HepG2 (cell line): ENCODE results near the gene DHRS1. TPM values are rescaled to one million over a fixed set of nuclear protein-coding genes. Genes with fewer than 3 reads are reported as not detected.
A peak's percentile ranks its signal among the peaks of the same experiment; 100 is the strongest.

ENCODE experiments used
- ATAC-seq: fragments of 200-7000 bp; cut with Tn5 transposase; 3 replicates; pipeline ENCODE4 v1.9.1; 2020; ENCODE audit warnings: mild to moderate bottlenecking, moderate library complexity
- BruUV-seq: library from RNA; stranded (reverse); fragments of 400-500 nt; replicated peaks from 2 replicates; lab custom pipeline; 2021; lab: Mats Ljungman, UMichigan
- CTCF ChIA-PET: fragments of 300-600 bp; formaldehyde crosslinking; extraction: SDS; loops from one replicate; lab custom pipeline; 2021; ENCODE audit warnings: low total read pairs, inconsistent platforms, low intra/inter-chr PET ratio; lab: Yijun Ruan, JAX
- POLR2A ChIA-PET: fragments of 350-600 bp; sonication (Branson Sonifier 250); formaldehyde crosslinking; loops from one replicate; lab custom pipeline; 2020; ENCODE audit warnings: antibody characterized with exemption, inconsistent platforms; lab: Yijun Ruan, JAX
- DNase-seq: peaks from one replicate; pipeline ENCODE4 v3.0.0-alpha.2; 2015; ENCODE audit warnings: low spot score
- FAIRE-seq: peaks from 3 replicates; lab custom pipeline; 2011; peaks lifted over from hg19 to GRCh38; lab: Jason Lieb, UNC
- H2AFZ ChIP-seq: one replicate; pipeline ENCODE4 v1.6.1; 2011; ENCODE audit warnings: low read length, inconsistent platforms
- H3K27ac ChIP-seq: fragments of 300-600 bp; 3 replicates; pipeline ENCODE4 v1.8.0; 2011; ENCODE audit warnings: mixed run types, mild to moderate bottlenecking, mixed read lengths, low read length, inconsistent platforms; ENCODE audit not compliant: insufficient read depth; ENCODE audit errors: extremely low read length
- H3K27me3 ChIP-seq, 2 experiments: fragments of 200-600 bp in 1 of 2; 2 replicates in 1 of 2; 3 replicates in 1 of 2; pipeline versions ENCODE4 v1.6.0 to v1.8.0; 2011; ENCODE audit warnings: low read length in 2 of 2, mild to moderate bottlenecking in 2 of 2, moderate library complexity in 2 of 2, inconsistent platforms in 1 of 2; ENCODE audit not compliant: insufficient read depth in 2 of 2, control insufficient read depth in 1 of 2
- H3K36me3 ChIP-seq, 2 experiments: fragments of 200-600 bp in 1 of 2; replicated peaks in 1 of 2; 2 replicates in 1 of 2; 3 replicates in 1 of 2; pipeline versions ENCODE4 v1.5.1 to v1.8.0; 2011; ENCODE audit warnings: low read length in 2 of 2, inconsistent platforms in 1 of 2; ENCODE audit not compliant: insufficient read depth in 2 of 2, control insufficient read depth in 1 of 2
- H3K4me1 ChIP-seq: 2 replicates; pipeline ENCODE4 v1.5.1; 2012; ENCODE audit warnings: low read length, inconsistent platforms; ENCODE audit not compliant: insufficient read depth
- H3K4me2 ChIP-seq: 2 replicates; pipeline ENCODE4 v1.6.0; 2011; ENCODE audit warnings: low read depth, low read length, inconsistent platforms
- H3K4me3 ChIP-seq, 3 experiments: fragments of 200-600 bp in 1 of 3; sonication (generic), shearing (Covaris generic) in 1 of 3; replicated peaks in 1 of 3; 2 replicates each; pipeline ENCODE4 v1.5.1; 2011 to 2016; ENCODE audit warnings: low read length in 3 of 3, inconsistent platforms in 2 of 3, low read depth in 2 of 3, mild to moderate bottlenecking in 2 of 3, control low read depth in 1 of 3, mixed read lengths in 1 of 3; ENCODE audit not compliant: insufficient read depth in 1 of 3
- H3K79me2 ChIP-seq: one replicate; pipeline ENCODE4 v1.6.1; 2011; ENCODE audit warnings: low read length, inconsistent platforms; ENCODE audit not compliant: insufficient read depth
- H3K9ac ChIP-seq: 2 replicates; pipeline ENCODE4 v1.6.0; 2011; ENCODE audit warnings: mild to moderate bottlenecking, low read depth, low read length, inconsistent platforms; ENCODE audit not compliant: insufficient read depth
- H3K9me3 ChIP-seq: 2 replicates; pipeline ENCODE4 v1.5.1; 2012; ENCODE audit warnings: mild to moderate bottlenecking, low read length
- H4K20me1 ChIP-seq: 2 replicates; pipeline ENCODE4 v1.6.0; 2011; ENCODE audit warnings: inconsistent platforms, mild to moderate bottlenecking, low read length, moderate library complexity; ENCODE audit not compliant: insufficient read depth
- AGO2 ChIP-seq: fragments of 200-400 bp; formaldehyde crosslinking; optimal IDR thresholded peaks from 2 replicates; pipeline ENCODE3; 2017; ENCODE audit warnings: mild to moderate bottlenecking, low read depth, low read length, moderate library complexity
- FOXP1 ChIP-seq, 2 experiments: fragments of 450-650 bp in 1 of 2; IDR thresholded peaks; 2 replicates each; pipeline ENCODE4 v1.6.1; 2017 to 2018; ENCODE audit warnings: antibody characterized with exemption in 1 of 2
- MTF2 ChIP-seq: sonication (generic); formaldehyde crosslinking; IDR thresholded peaks from 2 replicates; pipeline ENCODE4 v1.5.0; 2020; ENCODE audit warnings: missing genetic modification reagents, borderline replicate concordance
- MXD3 ChIP-seq: IDR thresholded peaks from 2 replicates; pipeline ENCODE4 v1.6.1; 2016; ENCODE audit warnings: mild to moderate bottlenecking, missing biosample characterization, missing genetic modification reagents
- MYNN ChIP-seq: sonication (generic); formaldehyde crosslinking; IDR thresholded peaks from 2 replicates; pipeline ENCODE4 v1.4.0; 2020; ENCODE audit warnings: mild to moderate bottlenecking, low read depth, missing genetic modification reagents
- NBN ChIP-seq: fragments of 450-650 bp; conservative IDR thresholded peaks from 2 replicates; pipeline ENCODE4 v1.6.1; 2017
- NRL ChIP-seq: sonication (generic); formaldehyde crosslinking; IDR thresholded peaks from 2 replicates; pipeline ENCODE4 v1.5.0; 2020; ENCODE audit warnings: missing genetic modification reagents, mild to moderate bottlenecking, moderate library complexity, borderline replicate concordance
- SETDB1 ChIP-seq: sonication (generic); formaldehyde crosslinking; IDR thresholded peaks from 2 replicates; pipeline ENCODE4 v1.5.1; 2020; ENCODE audit warnings: missing genetic modification reagents, mild to moderate bottlenecking, borderline replicate concordance
- SIN3A ChIP-seq: IDR thresholded peaks from 2 replicates; pipeline ENCODE4 v1.6.1; 2011; ENCODE audit warnings: low read depth, mild to moderate bottlenecking, control low read depth, low read length, borderline replicate concordance
- USF2 ChIP-seq, 2 experiments: sonication (generic) in 1 of 2; formaldehyde crosslinking in 1 of 2; IDR thresholded peaks; 2 replicates each; pipeline versions ENCODE4 v1.5.1 to v1.6.1; 2011 to 2020; ENCODE audit warnings: borderline replicate concordance in 1 of 2, low read depth in 1 of 2, low read length in 1 of 2, mild to moderate bottlenecking in 1 of 2, missing genetic modification reagents in 1 of 2, moderate library complexity in 1 of 2
- ZBTB14 ChIP-seq: sonication (generic); formaldehyde crosslinking; IDR thresholded peaks from 2 replicates; pipeline ENCODE4 v1.4.0; 2020; ENCODE audit warnings: missing genetic modification reagents
- ZKSCAN8 ChIP-seq: IDR thresholded peaks from 2 replicates; pipeline ENCODE4 v1.6.1; 2016; ENCODE audit warnings: borderline replicate concordance, missing genetic modification reagents, missing compliant biosample characterization
- ZNF382 ChIP-seq: sonication (generic); formaldehyde crosslinking; IDR thresholded peaks from 2 replicates; pipeline ENCODE4 v1.5.0; 2020; ENCODE audit warnings: missing genetic modification reagents, mild to moderate bottlenecking, borderline replicate concordance
- ZNF550 ChIP-seq: sonication (generic); formaldehyde crosslinking; IDR thresholded peaks from 2 replicates; pipeline ENCODE4 v1.4.0; 2020; ENCODE audit warnings: mild to moderate bottlenecking, missing genetic modification reagents, borderline replicate concordance
- WGBS: methylation state at CpG from one replicate; pipeline ENCODE4 v1.1.6; 2017; ENCODE audit warnings: low lambda C conversion rate; 5-methylcytosine and 5-hydroxymethylcytosine counted together
- in situ Hi-C: cut with HindIII; loops from 2 replicates; pipeline ENCODE4 v1.10.0; 2017; ENCODE audit warnings: low pct_unique_long_range_greater_than_20kb; ENCODE audit not compliant: extremely low pct_ligation_motif_present
- intact Hi-C: fragments of 100-400 bp; cut with micrococcal nuclease; formaldehyde crosslinking; loops from one replicate; pipeline ENCODE4 v1.10.0; 2022; ENCODE audit not compliant: unreplicated experiment
- polyA plus RNA-seq, 8 experiments: library from polyadenylated mRNA; depleted of rRNA in 3 of 8; stranded (reverse) in 7 of 8; unstranded in 1 of 8; fragments of >200 nt; fragmentation: Illumina TruSeq in 4 of 8; extraction: Trizol in 4 of 8; gene quantifications; 2 replicates each; pipeline versions ENCODE4 v1.2.1 to v1.2.3, GENCODE V29; 2011 to 2016; ENCODE audit warnings: low read depth in 4 of 8, missing spikeins in 1 of 8, mixed read lengths in 1 of 8; ENCODE audit not compliant: insufficient read depth in 1 of 8
- total RNA-seq, 5 experiments: library from RNA; depleted of rRNA; stranded (reverse); fragments of >200 nt; fragmentation: Illumina TruSeq; extraction: Trizol; gene quantifications; 2 replicates each; pipeline ENCODE4 v1.2.3, GENCODE V29; 2016; ENCODE audit warnings: low read depth in 1 of 5

The DHRS1 gene
- total and polyA plus RNA-seq, 2 of the 13 experiments (the other 11 are each of a cell fraction or from before 2014, with no cell fraction given) = 49.8 to 60.8 TPM

GRCh38 chr14:24262821-24263733 is 36.5 kb downstream of the DHRS1 start, which contains the start of gene TGM1 (continued):
- TF ChIP-seq FOXP1 (IDR thresholded peaks at IDR 0.05) = no peak
- no peak for TF ChIP-seq FOXP1 (CRISPR knock-in tag; IDR thresholded peaks at IDR 0.05)
- TF ChIP-seq ZKSCAN8 = no peak
- TF ChIP-seq MYNN (CRISPR knock-in tag) = no peak
- TF ChIP-seq ZNF550 (CRISPR knock-in tag) = no peak
- no peak for TF ChIP-seq NBN
- TF ChIP-seq MXD3 (CRISPR knock-in tag) = 0 out of 2 replicates have a peak, but pooled peaks have one; percentile 23
- no peak for TF ChIP-seq SETDB1 (CRISPR knock-in tag)

- CTCF ChIA-PET = no interaction called here
Measured at GRCh38 chr14:24261969-24262327, 37.6 kb downstream of the DHRS1 start.

More at GRCh38 chr14:24261969-24262327, 37.6 kb downstream of the DHRS1 start:
- Histone ChIP-seq H3K4me2 (no peak overlapping the region), H3K79me2 (no peaks in the 10 kb centered on the region), H3K27ac (no peak overlapping the region), H3K4me1 (peaks cover 16% of the 10 kb centered on the region), H3K4me3 (no peak overlapping the region), H3K36me3 (peaks cover 9 to 19% of the 10 kb centered on the region in 2 experiments; a peak in 4 of 5 replicates), H2AFZ (no peak overlapping the region), H3K27me3 (no peaks in the 10 kb centered on the region), H3K9me3 (no peaks in the 10 kb centered on the region), H4K20me1 (no peaks in the 10 kb centered on the region), H3K9ac (no peak overlapping the region)
- intact Hi-C loops = no loop called here
- in situ Hi-C loops = no loop called here
- FAIRE-seq (no peak), ATAC-seq (no peak), DNase-seq (no peak)
- WGBS = 89% methylated on average over 19 of the region's 19 CpGs
- POLR2A ChIA-PET = interaction anchor here (0.8 to 16.5 kb wide), 5 partner anchors 8 to 170 kb away, joined by 3 to 435 read pairs (median 8); partner anchors contain the start of genes DHRS1, NOP9, RABGGTA and TINF2
- TF ChIP-seq SIN3A (no peak), MTF2 (CRISPR knock-in tag) (no peak), ZNF382 (CRISPR knock-in tag) (no peak), AGO2 (peak; percentile 22), ZBTB14 (CRISPR knock-in tag) (no peak), USF2 (IDR thresholded peaks at IDR 0.05; ENCODE audit: low read depth, low read length) (no peak), USF2 (CRISPR knock-in tag; IDR thresholded peaks at IDR 0.05; ENCODE audit: borderline replicate concordance) (no peak), NRL (0 out of 2 replicates have a peak, but pooled peaks have one; percentile 2)
- BruUV-seq = no TSS peak
